Activated gamma-delta T cell treated with Interleukin-2 at 50 U/mL for 16 hours (primary cell): ENCODE data around the gene ACSM3.
"Not testable (repeated sequence)": the region's sequence is repeated elsewhere in the genome, so short reads cannot be mapped to it uniquely, and the experiment has no call there.

ENCODE experiments used
- DNase-seq: peaks from one replicate; pipeline ENCODE4 v3.0.0-alpha.2; 2020

ACSM3 gene

GRCh38 chr16:20763461-20764232 is at the start of gene ACSM3:
Gene ACSM3, plus strand, starts transcription at chr16:20764014. Its CDS starts 6,021 bp downstream, at chr16:20770035.
- peak; percentile 57 for DNase-seq

- DNase-seq, result not testable (repeated sequence)
Measured at GRCh38 chr16:20717718-20718117, 46.1 kb upstream of the ACSM3 start.

- no peak for DNase-seq
Measured at GRCh38 chr16:20720251-20720650, 43.6 kb upstream of the ACSM3 start.

- DNase-seq, result no peak
Measured at GRCh38 chr16:20726661-20727060, 37.2 kb upstream of the ACSM3 start.

GRCh38 chr16:20727181-20727580 is 36.6 kb upstream of the ACSM3 start:
- no peak for DNase-seq

- no peak for DNase-seq
Measured at GRCh38 chr16:20729141-20729540, 34.7 kb upstream of the ACSM3 start.

GRCh38 chr16:20734056-20734455 is 29.8 kb upstream of the ACSM3 start:
- no peak for DNase-seq

- DNase-seq, result no peak
Measured at GRCh38 chr16:20734782-20735181, 29.0 kb upstream of the ACSM3 start.

GRCh38 chr16:20735490-20735889 is 28.3 kb upstream of the ACSM3 start:
- no peak for DNase-seq

GRCh38 chr16:20740007-20740883 is 23.6 kb upstream of the ACSM3 start:
- DNase-seq, result no peak

- peak; percentile 90 for DNase-seq
Measured at GRCh38 chr16:20740901-20741521, 22.8 kb upstream of the ACSM3 start.

- peak; percentile 98 for DNase-seq
Measured at GRCh38 chr16:20741554-20742285, 22.1 kb upstream of the ACSM3 start, which contains the start of gene THUMPD1. Gene THUMPD1, minus strand, starts transcription at chr16:20741818. Its CDS starts 79 bp downstream, at chr16:20741739.

GRCh38 chr16:20743591-20743990 is 20.2 kb upstream of the ACSM3 start:
- DNase-seq, result no peak

GRCh38 chr16:20744922-20745440 is 18.8 kb upstream of the ACSM3 start:
- DNase-seq, result no peak

GRCh38 chr16:20746461-20746860 is 17.4 kb upstream of the ACSM3 start:
- DNase-seq, result no peak

GRCh38 chr16:20747030-20747816 is 16.6 kb upstream of the ACSM3 start:
- DNase-seq, result no peak

GRCh38 chr16:20749474-20749873 is 14.3 kb upstream of the ACSM3 start:
- no peak for DNase-seq

GRCh38 chr16:20750558-20750957 is 13.3 kb upstream of the ACSM3 start:
- DNase-seq, result no peak

- no peak for DNase-seq
Measured at GRCh38 chr16:20753727-20754126, 10.1 kb upstream of the ACSM3 start.

GRCh38 chr16:20755238-20755637 is 8.6 kb upstream of the ACSM3 start:
- DNase-seq, result no peak

- DNase-seq, result not testable (repeated sequence)
Measured at GRCh38 chr16:20755799-20756198, 8.0 kb upstream of the ACSM3 start.

- DNase-seq, result no peak
Measured at GRCh38 chr16:20760346-20760745, 3.5 kb upstream of the ACSM3 start.
